ENCODE measurements around the gene TTL.
"Not testable (repeated sequence)": the region's sequence is repeated elsewhere in the genome, so short reads cannot be mapped to it uniquely, and the experiment has no call there.

GRCh38 chr2:112432735-112433479 is 49.0 kb upstream of the TTL start:
- TF ChIP-seq EP300 (IDR thresholded peaks at IDR 0.05; ENCODE audit: borderline replicate concordance in 1 of 2, low read depth in 1 of 2, low read length in 1 of 2); CTCF (IDR thresholded peaks at IDR 0.05); REST (IDR thresholded peaks at IDR 0.05; ENCODE audit: low read depth, low read length); RAD21 (IDR thresholded peaks at IDR 0.05; ENCODE audit: low read length); USF2 (IDR thresholded peaks at IDR 0.05; ENCODE audit: borderline replicate concordance, low read depth, low read length); ZBTB33 (IDR thresholded peaks at IDR 0.05; ENCODE audit: borderline replicate concordance, low read depth); YY1 (IDR thresholded peaks at IDR 0.05; ENCODE audit: low read depth); ELF1 (IDR thresholded peaks at IDR 0.05); GABPA (IDR thresholded peaks at IDR 0.05; ENCODE audit: low read depth); POLR2AphosphoS5 (IDR thresholded peaks at IDR 0.05; ENCODE audit: low read depth, low read length); FOXM1 (IDR thresholded peaks at IDR 0.05; ENCODE audit: low read depth); TAF1 (IDR thresholded peaks at IDR 0.05; ENCODE audit: borderline replicate concordance, low read depth, low read length); RFX5 (IDR thresholded peaks at IDR 0.05; ENCODE audit: low read length): not testable (repeated sequence)

Measured in SK-N-SH (cell line).